Panc1 (cell line): ENCODE data around the gene HOXB3. TPM values are rescaled to one million over a fixed set of nuclear protein-coding genes. Genes with fewer than 3 reads are reported as not detected.

ENCODE experiments used
- ATAC-seq: fragments of 200-7000 bp; cut with Tn5 transposase; 2 replicates; pipeline ENCODE4 v1.9.1; 2020; ENCODE audit warnings: mild to moderate bottlenecking, moderate library complexity
- BruUV-seq: library from RNA; stranded (reverse); fragments of 400-500 nt; replicated peaks from 2 replicates; lab custom pipeline; 2021; lab: Mats Ljungman, UMichigan
- CTCF ChIA-PET: fragments of 300-600 bp; sonication (Branson Sonifier 250); formaldehyde crosslinking; loops from one replicate; lab custom pipeline; 2022; ENCODE audit warnings: antibody characterized with exemption; lab: Charles Lee
- POLR2A ChIA-PET: fragments of 300-600 bp; sonication (Branson Sonifier 250); formaldehyde crosslinking; loops from one replicate; lab custom pipeline; 2022; ENCODE audit warnings: antibody characterized with exemption; lab: Charles Lee
- DNase-seq: peaks from one replicate; pipeline ENCODE4 v3.0.0-alpha.2; 2010; ENCODE audit warnings: low read depth, low spot score
- H3K27ac ChIP-seq: 2 replicates; pipeline ENCODE4 v1.5.1; 2011; ENCODE audit warnings: mild to moderate bottlenecking, low read length, inconsistent platforms
- H3K27me3 ChIP-seq: fragments of 200-500 bp; sonication (Bioruptor generic); 2 replicates; pipeline ENCODE4 v1.6.0; 2014; ENCODE audit warnings: low read length, inconsistent platforms; ENCODE audit not compliant: control insufficient read depth, insufficient read depth
- H3K36me3 ChIP-seq: fragments of 200-500 bp; sonication (Bioruptor generic); 2 replicates; pipeline ENCODE4 v1.5.1; 2014; ENCODE audit warnings: inconsistent platforms, mild to moderate bottlenecking, low read length, moderate library complexity; ENCODE audit not compliant: control insufficient read depth, insufficient read depth
- H3K4me1 ChIP-seq: 2 replicates; pipeline ENCODE4 v1.5.1; 2011; ENCODE audit warnings: inconsistent platforms, mild to moderate bottlenecking, low read length, moderate library complexity; ENCODE audit not compliant: control insufficient read depth, insufficient read depth
- H3K4me3 ChIP-seq, 2 experiments: 2 replicates each; pipeline ENCODE4 v1.5.1; 2011 to 2012; ENCODE audit warnings: low read depth in 2 of 2, low read length in 2 of 2, mild to moderate bottlenecking in 2 of 2, inconsistent platforms in 1 of 2, moderate library complexity in 1 of 2
- H3K9me3 ChIP-seq: fragments of 200-500 bp; sonication (Bioruptor generic); 2 replicates; pipeline ENCODE4 v1.5.1; 2014; ENCODE audit warnings: low read depth, mild to moderate bottlenecking, inconsistent platforms, low read length, moderate library complexity; ENCODE audit not compliant: control insufficient read depth, insufficient read depth
- CTCF ChIP-seq: fragments of 450-650 bp; IDR thresholded peaks from 2 replicates; pipeline ENCODE4 v1.5.1; 2017; ENCODE audit warnings: mild to moderate bottlenecking
- POLR2AphosphoS5 ChIP-seq: IDR thresholded peaks from 2 replicates; pipeline ENCODE4 v1.6.1; 2012; ENCODE audit warnings: mild to moderate bottlenecking, low read depth, low read length, moderate library complexity
- REST ChIP-seq, 2 experiments: IDR thresholded peaks; 2 replicates each; pipeline ENCODE4 v1.6.1; 2011 to 2012; ENCODE audit warnings: low read depth in 2 of 2, control low read depth in 1 of 2, low read length in 1 of 2, mild to moderate bottlenecking in 1 of 2, moderate library complexity in 1 of 2; ENCODE audit not compliant: insufficient read depth in 1 of 2
- SIN3A ChIP-seq: IDR thresholded peaks from 2 replicates; pipeline ENCODE4 v1.6.1; 2012; ENCODE audit warnings: low read depth, mild to moderate bottlenecking, low read length, moderate library complexity, borderline replicate concordance; ENCODE audit not compliant: insufficient read depth
- TCF7L2 ChIP-seq: IDR thresholded peaks from 2 replicates; pipeline ENCODE4 v1.6.1; 2011; ENCODE audit warnings: mild to moderate bottlenecking, low read depth, low read length, inconsistent platforms
- in situ Hi-C: cut with HindIII; loops from 2 replicates; pipeline ENCODE4 v1.10.0; 2016; ENCODE audit warnings: low sequenced_read_pairs, low pct_unique_long_range_greater_than_20kb
- intact Hi-C: fragments of 100-400 bp; cut with micrococcal nuclease; formaldehyde crosslinking; loops from one replicate; pipeline ENCODE4 v1.10.0; 2022; ENCODE audit not compliant: unreplicated experiment
- total RNA-seq: library from RNA; stranded (reverse); gene quantifications from one replicate; pipeline ENCODE4 v1.2.1, GENCODE V29; 2021; ENCODE audit not compliant: unreplicated experiment

Gene HOXB3
- total RNA-seq, 1 experiment from 2014 or later = 127 TPM

- CTCF ChIA-PET = interaction anchor here (0.6 to 2.0 kb wide), 10 partner anchors 18 to 428 kb away, joined by 3 to 8 read pairs (median 4); partner anchors contain the start of gene HOXB8
- TSS peak; percentile 4 for BruUV-seq
- Histone ChIP-seq H3K27me3 (no peaks in the 10 kb centered on the region), H3K4me3 (peak overlapping the region; percentile 70 to 99), H3K27ac (peak overlapping the region; percentile 99), H3K36me3 (no peaks in the 10 kb centered on the region), H3K9me3 (no peaks in the 10 kb centered on the region), H3K4me1 (peaks cover 79% of the 10 kb centered on the region)
- POLR2A ChIA-PET = interaction anchor here (0.5 to 2.0 kb wide), 10 partner anchors 9 to 110 kb away, joined by 3 to 7 read pairs (median 4); no protein-coding TSS in a partner anchor
- ATAC-seq (peak; percentile 14), DNase-seq (no peak)
- intact Hi-C loops (no loop called here), in situ Hi-C loops (no loop called here)
- peak; percentile 92 for TF ChIP-seq SIN3A
- TF ChIP-seq REST (IDR thresholded peaks at IDR 0.05; ENCODE audit: insufficient read depth in 1 of 2, low read depth in 2 of 2, low read length in 1 of 2) = peak in 1 of 2 experiments; percentile 45; a peak in 1 of 4 replicates
- TF ChIP-seq POLR2AphosphoS5 = peak; percentile 70
- TF ChIP-seq CTCF = no peak
- peak; percentile 91 for TF ChIP-seq TCF7L2
These were observed 2.6 kb downstream of the HOXB3 start for GRCh38 chr17:48587276-48588073.

DNA sequence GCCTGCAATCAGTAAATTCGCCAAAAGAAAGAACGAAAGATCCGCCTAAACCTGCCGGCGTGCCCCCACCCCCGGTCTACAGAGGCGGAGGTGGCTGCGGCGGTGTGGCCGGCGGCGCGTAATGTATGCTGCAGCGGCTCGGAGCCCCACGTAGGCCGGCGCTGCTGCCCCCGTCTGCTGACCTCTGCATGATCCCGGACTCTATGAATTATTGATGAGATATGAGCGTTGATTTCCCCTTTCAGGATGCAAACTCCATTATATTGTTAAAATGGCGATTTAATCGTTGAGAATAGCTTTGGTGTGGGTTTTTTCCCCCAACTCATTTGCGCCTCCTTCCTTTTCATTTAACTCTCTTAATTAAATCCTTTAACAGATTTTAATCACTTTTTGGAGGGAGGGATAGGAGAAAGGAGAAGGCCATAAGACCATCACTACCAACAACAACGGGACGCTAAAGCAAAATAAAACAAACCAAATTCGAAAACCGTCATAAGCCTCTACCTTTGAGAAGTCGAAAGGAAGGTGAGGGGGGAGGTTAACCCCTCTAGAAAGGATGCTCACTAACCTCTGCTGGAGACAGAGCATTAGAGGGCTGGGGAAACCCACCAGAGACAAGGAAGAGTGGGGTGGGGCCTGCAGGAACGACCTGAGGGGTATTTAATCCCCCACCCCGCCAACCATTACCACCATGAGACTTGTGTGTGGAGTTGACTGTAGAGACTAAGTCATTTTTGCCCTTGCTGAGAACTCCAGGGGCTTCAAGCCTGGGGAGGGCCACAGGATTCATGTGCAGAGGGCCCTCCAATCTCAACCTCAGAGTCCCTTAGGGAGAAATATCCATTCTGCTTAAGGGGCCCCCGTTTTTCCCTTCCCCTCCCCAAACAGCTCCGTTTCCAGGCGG lies 3.4 kb downstream of the HOXB3 start:
- H3K4me3 ChIP-seq = peak overlapping the region; percentile 70 to 99

More for the DNA sequence above, 3.4 kb downstream of the HOXB3 start:
- BruUV-seq = no TSS peak
- Histone ChIP-seq H3K36me3 (no peaks in the 10 kb centered on the region), H3K4me1 (peaks cover 75% of the 10 kb centered on the region), H3K27me3 (no peaks in the 10 kb centered on the region), H3K27ac (peak overlapping the region; percentile 99), H3K9me3 (no peaks in the 10 kb centered on the region)
- TF ChIP-seq POLR2AphosphoS5 (no peak; the same call in 1 of the 2 replicates), SIN3A (peak; percentile 62; the same call in 1 of the 2 replicates)
- no peak for DNase-seq
- in situ Hi-C loops (no loop called here), intact Hi-C loops (no loop called here)
- ChIA-PET POLR2A (interaction anchor here (0.7 to 0.8 kb wide), 4 partner anchors 21 to 110 kb away, joined by 3 to 7 read pairs (median 4); no protein-coding TSS in a partner anchor), CTCF (interaction anchor here (0.6 to 2.0 kb wide), 4 partner anchors 58 to 371 kb away, joined by 3 to 6 read pairs (median 4); no protein-coding TSS in a partner anchor)
- no peak for ATAC-seq
